ENCODE data around the gene ACKR3. TPM values are rescaled to one million over a fixed set of nuclear protein-coding genes. Genes with fewer than 3 reads are reported as not detected.

Gene ACKR3
- 1 to 10 TPM; 1.3 to 3.3 TPM for total RNA-seq

GRCh38 chr2:236569573-236569973 lies at the start of gene ACKR3:
ACKR3 (plus strand) TSS chr2:236569825; CDS start chr2:236580466, 10,641 bp downstream.
- no peaks in the 10 kb centered on the region for H3K9me3 Mint-ChIP-seq (ENCODE audit: low read depth)
- H3K4me1 Mint-ChIP-seq = peaks cover 28% of the 10 kb centered on the region
- H3K36me3 Mint-ChIP-seq = peaks cover 1% of the 10 kb centered on the region
- peak; percentile 89 for DNase-seq
- H3K27ac Mint-ChIP-seq = peak within 1 kb of the TSS; percentile 65
- peaks cover 11% of the 10 kb centered on the region for H3K27me3 Mint-ChIP-seq
- ATAC-seq = peak; percentile 97
- CTCF ChIA-PET = interaction anchor here (0.6 to 7.8 kb wide), 33 partner anchors 9 to 516 kb away, joined by 3 to 230 read pairs (median 4); partner anchors contain the start of gene COPS8
- peak within 1 kb of the TSS; percentile 52 for H3K4me3 Mint-ChIP-seq

- H3K4me3 Mint-ChIP-seq = no peak overlapping the region
- CTCF ChIA-PET = interaction anchor here (4.0 kb wide), 1 partner anchor 8 kb away, joined by 22 read pairs; no protein-coding TSS in a partner anchor
- H3K4me1 Mint-ChIP-seq = no peaks in the 10 kb centered on the region
- no peak for ATAC-seq
- no peaks in the 10 kb centered on the region for H3K9me3 Mint-ChIP-seq (ENCODE audit: low read depth)
- no peaks in the 10 kb centered on the region for H3K36me3 Mint-ChIP-seq
- peaks cover 50% of the 10 kb centered on the region for H3K27me3 Mint-ChIP-seq
- DNase-seq = no peak
- no peak overlapping the region for H3K27ac Mint-ChIP-seq
Measured at GRCh38 chr2:236521556-236521955, 48.1 kb upstream of the ACKR3 start.

- CTCF ChIA-PET = interaction anchor here (4.0 kb wide), 1 partner anchor 10 kb away, joined by 22 read pairs; no protein-coding TSS in a partner anchor
- no peaks in the 10 kb centered on the region for H3K9me3 Mint-ChIP-seq (ENCODE audit: low read depth)
- H3K4me3 Mint-ChIP-seq = no peak overlapping the region
- DNase-seq (no peak), ATAC-seq (no peak)
- no peaks in the 10 kb centered on the region for H3K36me3 Mint-ChIP-seq
- H3K27me3 Mint-ChIP-seq = peaks cover 50% of the 10 kb centered on the region
- H3K27ac Mint-ChIP-seq = no peak overlapping the region
- no peaks in the 10 kb centered on the region for H3K4me1 Mint-ChIP-seq
Measured at GRCh38 chr2:236523249-236523648, 46.4 kb upstream of the ACKR3 start.

- CTCF ChIA-PET = interaction anchor here (4.0 kb wide), 1 partner anchor 12 kb away, joined by 22 read pairs; no protein-coding TSS in a partner anchor
- no peak for DNase-seq
- ATAC-seq = no peak
- no peak overlapping the region for H3K4me3 Mint-ChIP-seq
- no peaks in the 10 kb centered on the region for H3K36me3 Mint-ChIP-seq
- H3K4me1 Mint-ChIP-seq = no peaks in the 10 kb centered on the region
- H3K27ac Mint-ChIP-seq = no peak overlapping the region
- H3K9me3 Mint-ChIP-seq (ENCODE audit: low read depth) = no peaks in the 10 kb centered on the region
- peaks cover 33% of the 10 kb centered on the region for H3K27me3 Mint-ChIP-seq
Measured at GRCh38 chr2:236525411-236525997, 44.1 kb upstream of the ACKR3 start.

GRCh38 chr2:236526455-236527158 lies 43.0 kb upstream of the ACKR3 start:
- Mint-ChIP-seq H3K27ac (no peak overlapping the region), H3K36me3 (no peaks in the 10 kb centered on the region), H3K4me1 (no peaks in the 10 kb centered on the region), H3K27me3 (peaks cover 24% of the 10 kb centered on the region), H3K4me3 (no peak overlapping the region), H3K9me3 (ENCODE audit: low read depth) (no peaks in the 10 kb centered on the region)
- CTCF ChIA-PET = interaction anchor here (1.0 to 1.8 kb wide), 3 partner anchors 13 to 77 kb away, joined by 3 to 16 read pairs (median 7); partner anchors contain the start of gene ACKR3
- DNase-seq (no peak), ATAC-seq (no peak)

GRCh38 chr2:236527159-236527630 lies 42.4 kb upstream of the ACKR3 start:
- H3K4me1 Mint-ChIP-seq = no peaks in the 10 kb centered on the region
- no peak overlapping the region for H3K4me3 Mint-ChIP-seq
- H3K27me3 Mint-ChIP-seq = peaks cover 20% of the 10 kb centered on the region
- no peaks in the 10 kb centered on the region for H3K9me3 Mint-ChIP-seq (ENCODE audit: low read depth)
- H3K27ac Mint-ChIP-seq = no peak overlapping the region
- no peaks in the 10 kb centered on the region for H3K36me3 Mint-ChIP-seq
- CTCF ChIA-PET = interaction anchor here (1.0 to 1.8 kb wide), 3 partner anchors 14 to 76 kb away, joined by 3 to 16 read pairs (median 7); partner anchors contain the start of gene ACKR3
- ATAC-seq (no peak), DNase-seq (no peak)

- no peaks in the 10 kb centered on the region for H3K9me3 Mint-ChIP-seq (ENCODE audit: low read depth)
- no peak overlapping the region for H3K27ac Mint-ChIP-seq
- no peaks in the 10 kb centered on the region for H3K4me1 Mint-ChIP-seq
- no peaks in the 10 kb centered on the region for H3K36me3 Mint-ChIP-seq
- CTCF ChIA-PET = interaction anchor here (1.7 to 3.1 kb wide), 2 partner anchors 16 to 39 kb away, joined by 6 to 19 read pairs; partner anchors contain the start of gene ACKR3
- DNase-seq = no peak
- no peak overlapping the region for H3K4me3 Mint-ChIP-seq
- no peaks in the 10 kb centered on the region for H3K27me3 Mint-ChIP-seq
- ATAC-seq = no peak
Measured at GRCh38 chr2:236529606-236530005, 40.0 kb upstream of the ACKR3 start.

GRCh38 chr2:236530512-236530911 lies 39.1 kb upstream of the ACKR3 start:
- Mint-ChIP-seq H3K9me3 (ENCODE audit: low read depth) (no peaks in the 10 kb centered on the region), H3K27me3 (no peaks in the 10 kb centered on the region), H3K27ac (no peak overlapping the region), H3K4me3 (no peak overlapping the region), H3K36me3 (no peaks in the 10 kb centered on the region), H3K4me1 (peaks cover under 1% of the 10 kb centered on the region)
- CTCF ChIA-PET = interaction anchor here (1.2 to 3.1 kb wide), 4 partner anchors 11 to 39 kb away, joined by 3 to 19 read pairs (median 5); partner anchors contain the start of gene ACKR3
- no peak for DNase-seq
- no peak for ATAC-seq

GRCh38 chr2:236531195-236531594 lies 38.4 kb upstream of the ACKR3 start:
- Mint-ChIP-seq H3K4me1 (peaks cover 7% of the 10 kb centered on the region), H3K4me3 (no peak overlapping the region), H3K9me3 (ENCODE audit: low read depth) (no peaks in the 10 kb centered on the region)

GRCh38 chr2:236531996-236532395 lies 37.6 kb upstream of the ACKR3 start:
- H3K4me1 Mint-ChIP-seq = peaks cover 15% of the 10 kb centered on the region
- DNase-seq = no peak
- no peak overlapping the region for H3K27ac Mint-ChIP-seq
- CTCF ChIA-PET = interaction anchor here (1.2 to 3.1 kb wide), 3 partner anchors 10 to 37 kb away, joined by 3 to 19 read pairs (median 4); partner anchors contain the start of gene ACKR3
- H3K4me3 Mint-ChIP-seq = no peak overlapping the region
- no peaks in the 10 kb centered on the region for H3K9me3 Mint-ChIP-seq (ENCODE audit: low read depth)
- H3K27me3 Mint-ChIP-seq = no peaks in the 10 kb centered on the region
- ATAC-seq = no peak
- no peaks in the 10 kb centered on the region for H3K36me3 Mint-ChIP-seq

More at GRCh38 chr2:236531195-236531594, 38.4 kb upstream of the ACKR3 start:
- ATAC-seq = no peak
- CTCF ChIA-PET = interaction anchor here (1.2 to 3.1 kb wide), 4 partner anchors 11 to 38 kb away, joined by 3 to 19 read pairs (median 5); partner anchors contain the start of gene ACKR3
- Mint-ChIP-seq H3K27ac (no peak overlapping the region), H3K36me3 (no peaks in the 10 kb centered on the region), H3K27me3 (no peaks in the 10 kb centered on the region)
- no peak for DNase-seq

GRCh38 chr2:236533343-236533742 lies 36.3 kb upstream of the ACKR3 start:
- Mint-ChIP-seq H3K27me3 (no peaks in the 10 kb centered on the region), H3K36me3 (peaks cover 2% of the 10 kb centered on the region), H3K9me3 (ENCODE audit: low read depth) (no peaks in the 10 kb centered on the region), H3K4me1 (peaks cover 24% of the 10 kb centered on the region), H3K4me3 (no peak overlapping the region), H3K27ac (no peak overlapping the region)
- no peak for DNase-seq
- ATAC-seq = no peak
- CTCF ChIA-PET = no interaction called here

GRCh38 chr2:236535024-236535423 lies 34.6 kb upstream of the ACKR3 start:
- no peak for ATAC-seq
- CTCF ChIA-PET = interaction anchor here (3.9 to 4.1 kb wide), 2 partner anchors 22 to 34 kb away, joined by 32 to 44 read pairs; partner anchors contain the start of gene ACKR3
- Mint-ChIP-seq H3K27ac (no peak overlapping the region), H3K4me1 (peaks cover 37% of the 10 kb centered on the region), H3K36me3 (peaks cover 10% of the 10 kb centered on the region), H3K9me3 (ENCODE audit: low read depth) (peaks cover 4% of the 10 kb centered on the region), H3K27me3 (no peaks in the 10 kb centered on the region), H3K4me3 (no peak overlapping the region)
- DNase-seq = no peak

- CTCF ChIA-PET = interaction anchor here (1.0 to 4.1 kb wide), 8 partner anchors 10 to 32 kb away, joined by 4 to 44 read pairs (median 6); partner anchors contain the start of gene ACKR3
- Mint-ChIP-seq H3K4me1 (peaks cover 55% of the 10 kb centered on the region), H3K27me3 (no peaks in the 10 kb centered on the region), H3K9me3 (ENCODE audit: low read depth) (peaks cover 9% of the 10 kb centered on the region), H3K27ac (peak overlapping the region; percentile 92), H3K36me3 (peaks cover 28% of the 10 kb centered on the region), H3K4me3 (peak overlapping the region; percentile 89)
- ATAC-seq (peak; percentile 90), DNase-seq (peak; percentile 84)
Measured at GRCh38 chr2:236536727-236537398, 32.8 kb upstream of the ACKR3 start.
